ENCODE data around the gene SCRT2.
"Not testable (repeated sequence)": the region's sequence is repeated elsewhere in the genome, so short reads cannot be mapped to it uniquely, and the experiment has no call there.

SCRT2 gene

DNA sequence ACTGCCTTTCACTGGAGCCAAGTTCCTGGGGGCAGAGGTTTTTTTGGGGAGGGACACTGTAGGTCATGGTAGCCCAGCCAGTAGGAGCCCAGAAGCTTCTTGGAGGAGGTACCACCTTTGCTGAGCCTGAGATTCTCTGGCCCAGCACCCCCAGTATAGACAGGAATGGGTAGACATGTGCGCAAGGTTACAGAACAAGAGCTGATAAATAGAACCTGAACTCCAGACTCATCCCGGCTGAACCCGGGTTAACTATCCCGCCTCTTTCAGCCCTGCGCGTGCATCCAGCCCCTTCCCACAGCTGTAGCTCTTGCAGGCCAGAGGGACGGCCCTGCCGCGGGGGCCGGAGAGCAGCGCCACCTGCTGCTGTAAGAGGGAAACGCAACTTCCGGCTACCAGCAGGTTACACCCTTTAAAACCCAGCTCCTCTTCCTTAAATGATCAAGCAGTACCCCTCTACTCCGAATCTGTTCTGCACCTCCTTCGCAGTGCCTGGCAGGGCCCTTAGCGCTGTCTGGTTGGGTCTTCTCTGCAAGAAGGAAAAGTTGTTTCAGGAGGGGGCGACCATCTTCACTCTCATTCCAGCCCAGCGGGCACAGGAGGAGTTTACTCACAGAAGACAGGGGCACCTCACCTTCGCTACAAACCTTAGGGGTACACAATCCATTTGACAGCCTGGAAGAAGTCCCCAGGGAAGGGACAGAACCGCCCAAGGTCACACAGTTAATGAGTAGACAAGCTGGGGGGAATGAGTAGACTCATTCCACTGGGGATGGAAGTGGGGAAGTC lies 30.1 kb downstream of the SCRT2 start:
- TF ChIP-seq, protein P1, sequence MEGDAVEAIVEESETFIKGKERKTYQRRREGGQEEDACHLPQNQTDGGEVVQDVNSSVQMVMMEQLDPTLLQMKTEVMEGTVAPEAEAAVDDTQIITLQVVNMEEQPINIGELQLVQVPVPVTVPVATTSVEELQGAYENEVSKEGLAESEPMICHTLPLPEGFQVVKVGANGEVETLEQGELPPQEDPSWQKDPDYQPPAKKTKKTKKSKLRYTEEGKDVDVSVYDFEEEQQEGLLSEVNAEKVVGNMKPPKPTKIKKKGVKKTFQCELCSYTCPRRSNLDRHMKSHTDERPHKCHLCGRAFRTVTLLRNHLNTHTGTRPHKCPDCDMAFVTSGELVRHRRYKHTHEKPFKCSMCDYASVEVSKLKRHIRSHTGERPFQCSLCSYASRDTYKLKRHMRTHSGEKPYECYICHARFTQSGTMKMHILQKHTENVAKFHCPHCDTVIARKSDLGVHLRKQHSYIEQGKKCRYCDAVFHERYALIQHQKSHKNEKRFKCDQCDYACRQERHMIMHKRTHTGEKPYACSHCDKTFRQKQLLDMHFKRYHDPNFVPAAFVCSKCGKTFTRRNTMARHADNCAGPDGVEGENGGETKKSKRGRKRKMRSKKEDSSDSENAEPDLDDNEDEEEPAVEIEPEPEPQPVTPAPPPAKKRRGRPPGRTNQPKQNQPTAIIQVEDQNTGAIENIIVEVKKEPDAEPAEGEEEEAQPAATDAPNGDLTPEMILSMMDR (IDR thresholded peaks at IDR 0.05; ENCODE audit: extremely low read depth, missing control alignments) = peak; percentile 97

DNA sequence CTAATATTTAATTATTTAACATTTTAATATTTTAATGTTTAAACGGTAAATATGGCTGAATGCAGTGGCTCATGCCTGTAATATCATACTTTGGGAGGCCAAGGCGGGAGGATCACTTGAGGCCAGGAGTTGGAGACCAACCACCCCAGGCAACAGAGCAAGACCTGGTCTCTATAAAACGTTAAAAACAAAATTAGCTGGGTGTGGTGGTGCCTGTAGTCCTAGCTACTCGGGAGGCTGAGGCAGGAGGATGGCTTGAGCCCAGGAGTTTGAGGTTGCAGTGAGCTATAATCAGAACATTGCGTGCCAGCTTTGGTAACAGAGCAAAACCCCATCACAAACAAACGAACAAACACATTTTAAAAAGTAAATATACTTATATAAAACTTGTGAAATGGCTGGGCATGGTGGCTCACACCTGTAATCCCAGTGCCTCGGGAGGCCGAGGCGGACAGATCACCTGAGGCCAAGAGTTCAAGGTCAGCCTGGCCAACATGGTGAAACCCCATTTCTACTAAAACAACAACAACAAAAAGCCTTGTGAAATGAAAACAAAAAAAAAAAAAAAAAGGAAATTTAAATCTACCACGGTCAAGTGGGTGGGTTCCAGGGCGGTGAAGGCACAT lies 30.8 kb downstream of the SCRT2 start:
- TF ChIP-seq, protein P1 (IDR thresholded peaks at IDR 0.05; ENCODE audit: extremely low read depth, missing control alignments) = no peak
- DNase-seq (ENCODE audit: low spot score) = no peak

More for the DNA sequence above, 30.1 kb downstream of the SCRT2 start:
- peak; percentile 94 for DNase-seq (ENCODE audit: low spot score)

DNA sequence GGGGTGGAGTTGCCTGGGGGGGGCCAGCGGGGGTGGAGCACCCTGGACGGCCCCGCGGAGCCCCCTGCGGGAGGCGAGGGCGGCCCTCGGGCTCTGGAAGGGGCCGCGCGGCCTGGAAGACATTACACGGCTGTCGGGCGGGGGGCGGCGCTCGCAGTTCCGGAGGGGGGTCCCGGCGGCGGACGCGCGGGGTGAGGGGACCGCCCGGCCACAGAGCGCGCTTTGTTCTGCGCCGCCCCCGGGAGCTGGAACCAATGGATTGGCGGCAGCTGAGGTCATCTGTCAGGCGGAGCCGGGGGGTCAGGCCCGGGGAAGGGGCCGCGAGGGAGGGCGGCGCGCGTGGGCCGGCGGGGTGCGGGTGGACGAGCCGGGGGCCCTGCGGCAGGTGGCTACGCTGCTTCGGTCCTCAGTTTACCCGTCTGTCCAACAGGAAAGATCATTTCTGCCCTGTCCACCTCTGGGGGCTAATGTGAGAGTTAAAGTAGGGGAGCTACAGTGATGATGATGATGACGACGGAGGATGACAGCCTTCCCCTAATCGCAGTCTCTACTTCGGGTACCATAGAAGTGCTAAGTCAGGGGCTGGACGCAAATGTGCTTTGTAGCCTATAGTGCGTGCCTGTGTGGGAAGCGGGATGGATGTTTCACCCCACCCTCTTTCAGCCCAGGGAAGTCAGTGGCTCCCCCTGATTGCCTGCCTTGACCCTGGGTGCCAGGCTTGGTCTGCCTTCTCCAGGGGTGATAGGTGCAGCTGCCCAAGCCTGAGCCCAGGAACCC lies 33.0 kb downstream of the SCRT2 start:
- peak; percentile 40 for DNase-seq (ENCODE audit: low spot score)
- TF ChIP-seq, protein P1 (IDR thresholded peaks at IDR 0.05; ENCODE audit: extremely low read depth, missing control alignments) = no peak

DNA sequence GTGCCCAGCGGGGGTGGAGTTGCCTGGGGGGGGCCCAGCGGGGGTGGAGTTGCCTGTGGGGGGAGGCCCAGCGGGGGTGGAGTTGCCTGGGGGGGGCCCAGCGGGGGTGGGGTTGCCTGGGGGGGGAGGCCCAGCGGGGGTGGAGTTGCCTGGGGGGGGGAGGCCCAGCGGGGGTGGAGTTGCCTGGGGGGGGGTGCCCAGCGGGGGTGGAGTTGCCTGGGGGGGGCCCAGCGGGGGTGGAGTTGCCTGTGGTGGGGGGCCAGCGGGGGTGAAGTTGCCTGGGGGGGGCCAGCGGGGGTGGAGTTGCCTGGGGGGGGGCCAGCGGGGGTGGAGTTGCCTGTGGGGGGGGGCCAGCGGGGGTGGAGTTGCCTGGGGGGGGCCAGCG lies 33.6 kb downstream of the SCRT2 start:
- DNase-seq (ENCODE audit: low spot score) = not testable (repeated sequence)

DNA sequence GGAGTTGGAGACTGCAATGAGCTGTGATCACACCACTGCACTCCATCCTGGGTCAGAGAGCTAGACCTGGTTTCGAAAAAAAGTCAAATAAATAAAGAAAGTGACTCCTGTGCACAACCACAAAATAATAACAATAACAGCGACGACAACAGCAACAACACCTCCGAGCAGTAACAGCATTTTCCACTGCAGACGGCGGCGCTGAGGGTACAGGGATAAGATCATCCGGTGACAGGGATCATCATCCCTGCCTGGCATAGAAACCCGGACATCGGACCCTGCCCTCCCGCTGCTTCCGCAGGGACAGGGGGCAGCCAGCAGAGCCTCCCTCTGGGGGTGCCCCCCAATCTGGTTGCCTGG lies 34.1 kb downstream of the SCRT2 start:
- no peak for DNase-seq (ENCODE audit: low spot score)
- TF ChIP-seq, protein P1 (IDR thresholded peaks at IDR 0.05; ENCODE audit: extremely low read depth, missing control alignments) = no peak

DNA sequence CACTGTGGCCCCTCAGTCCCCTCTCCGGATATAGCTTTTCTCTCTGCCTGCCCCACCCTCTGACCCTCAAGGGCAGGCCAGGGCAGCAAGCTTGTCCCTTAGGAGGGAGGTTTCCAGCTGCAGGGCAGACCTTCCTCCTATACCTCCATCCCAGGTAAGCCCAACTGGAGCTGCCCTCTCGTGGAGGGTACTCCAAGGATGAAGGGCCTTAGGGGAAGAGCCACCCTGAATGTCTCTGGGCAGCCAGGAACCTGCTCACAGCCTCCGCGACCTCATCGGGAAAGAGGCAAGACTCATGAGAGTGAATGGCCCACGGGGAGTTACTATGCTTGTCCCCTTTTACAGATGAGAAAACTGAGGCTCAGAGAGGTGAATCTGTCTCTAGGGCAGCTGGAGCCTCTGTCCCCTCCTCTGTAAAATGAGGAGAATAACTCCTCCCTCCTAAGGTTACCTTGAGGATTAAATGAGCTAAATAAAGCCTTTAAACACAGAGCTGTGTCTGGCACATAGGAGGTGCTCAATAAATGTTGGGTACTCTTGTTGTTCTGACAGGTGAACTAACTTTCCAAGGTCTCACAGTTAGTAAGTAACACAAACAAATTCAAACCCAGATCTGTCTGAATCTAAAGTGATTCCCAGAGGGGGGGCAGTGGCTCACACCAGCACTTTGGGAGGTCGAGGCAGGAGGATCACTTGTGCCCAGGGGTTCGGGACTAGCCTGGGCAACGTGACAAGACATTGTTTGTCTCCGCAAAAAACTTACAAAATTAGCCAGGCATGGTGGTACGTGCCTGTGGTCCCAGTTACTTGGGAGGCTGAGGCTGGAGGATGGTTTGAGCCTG lies 34.7 kb downstream of the SCRT2 start:
- DNase-seq (ENCODE audit: low spot score) = no peak
- TF ChIP-seq, protein P1 (IDR thresholded peaks at IDR 0.05; ENCODE audit: extremely low read depth, missing control alignments) = no peak

DNA sequence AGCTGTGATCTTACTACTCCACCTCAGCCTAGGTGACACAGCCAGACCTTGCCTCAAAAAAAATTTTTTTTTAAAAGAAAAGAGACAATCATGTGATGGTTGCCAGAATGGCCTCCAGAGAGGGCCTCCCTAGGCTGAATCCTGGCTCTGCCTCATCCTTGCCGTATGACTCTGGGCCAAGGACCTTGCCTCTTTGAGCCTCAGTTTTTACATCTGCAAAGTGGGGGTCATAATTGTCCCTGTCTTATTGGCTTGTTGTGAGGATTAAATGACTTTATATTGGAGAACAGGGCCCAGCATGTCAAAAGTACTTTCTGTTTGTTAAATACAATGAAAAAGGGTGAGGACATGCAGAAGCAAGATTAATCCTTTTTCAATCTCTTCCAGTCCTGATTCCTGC lies 37.0 kb downstream of the SCRT2 start:
- TF ChIP-seq, protein P1 (IDR thresholded peaks at IDR 0.05; ENCODE audit: extremely low read depth, missing control alignments) = no peak
- DNase-seq (ENCODE audit: low spot score) = no peak

Data from GM20000 (cell line).